GM18870 (cell line): ENCODE measurements around the gene MACF1.

Experiments used
- ATAC-seq: cut with Tn5 transposase; IDR thresholded peaks from one replicate; pipeline ENCODE4 v1.9.1; 2021; ENCODE audit warnings: moderate library complexity; ENCODE audit not compliant: unreplicated experiment

The MACF1 gene

DNA sequence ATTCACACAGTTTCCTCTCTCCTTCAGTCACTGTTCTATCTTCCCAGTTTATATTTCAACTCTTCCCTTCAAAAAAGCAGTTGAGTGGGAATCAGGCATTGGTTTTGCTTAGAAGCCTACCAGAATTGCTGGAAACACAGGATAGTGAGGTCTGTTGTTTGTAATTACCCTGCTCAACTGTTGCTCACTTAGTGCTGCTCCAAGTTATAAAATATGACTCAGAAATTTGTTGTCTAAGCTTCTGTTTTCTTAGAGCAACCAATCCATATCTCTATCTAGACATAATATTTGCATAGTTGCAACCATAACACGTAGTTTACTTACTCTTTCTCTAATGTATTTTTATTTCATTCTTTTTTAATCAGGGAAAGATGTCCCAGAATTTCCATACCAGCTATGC, 87.9 kb downstream of the MACF1 start:
- ATAC-seq = no peak

DNA sequence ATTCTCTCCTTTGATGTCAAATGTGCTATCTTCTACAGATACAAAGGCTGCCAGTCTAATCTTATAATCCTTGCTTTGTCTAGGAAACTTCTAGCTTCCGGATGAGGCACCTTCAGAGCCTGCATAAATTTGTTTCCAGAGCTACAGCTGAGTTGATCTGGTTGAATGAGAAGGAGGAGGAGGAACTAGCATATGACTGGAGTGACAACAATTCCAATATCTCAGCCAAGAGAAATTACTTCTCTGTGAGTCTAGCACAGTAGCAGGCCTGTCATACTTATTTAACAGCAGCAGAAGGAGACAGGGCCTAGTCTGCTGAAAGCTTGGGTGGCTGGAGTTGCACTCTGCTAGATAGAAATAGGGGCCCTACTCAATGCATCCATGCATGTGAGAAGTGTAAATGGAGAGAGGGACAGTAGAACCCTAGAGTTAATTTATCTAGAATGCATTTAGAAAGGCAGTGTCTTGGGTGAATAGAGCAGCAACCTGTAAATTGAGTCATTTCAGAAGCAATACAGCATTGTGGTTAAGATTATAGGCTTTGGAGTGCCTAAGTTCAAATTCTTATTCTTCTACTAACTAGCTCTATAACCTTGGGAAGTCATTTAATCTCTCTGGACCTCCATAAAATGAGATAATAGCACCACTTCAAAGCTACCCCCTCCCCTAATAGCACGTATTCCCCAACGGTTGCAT, 89.0 kb downstream of the MACF1 start:
- ATAC-seq = no peak

DNA sequence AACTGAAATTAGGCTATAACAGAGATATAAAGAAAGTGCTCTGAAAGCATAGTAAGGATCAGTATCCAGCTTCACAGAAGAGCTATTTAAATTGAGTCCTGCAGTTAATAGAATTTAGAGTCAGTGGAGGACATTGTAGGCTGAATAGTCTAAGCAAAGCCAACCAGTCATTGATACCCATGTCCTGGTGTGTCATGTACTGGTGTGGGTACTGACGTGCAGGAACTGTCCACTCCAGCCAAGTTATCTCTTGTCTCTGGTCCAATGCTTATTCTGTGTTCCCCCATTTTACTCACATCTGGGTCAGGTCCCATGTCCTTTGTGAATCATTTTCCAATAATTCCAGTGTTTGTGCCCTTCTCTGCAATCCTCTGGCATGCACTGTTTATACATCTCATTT, 90.0 kb downstream of the MACF1 start:
- no peak for ATAC-seq

- no peak for ATAC-seq
These were observed 91.4 kb downstream of the MACF1 start for GRCh38 chr1:39295901-39296300.

- ATAC-seq = no peak
These were observed 93.1 kb downstream of the MACF1 start for GRCh38 chr1:39297551-39297950.

DNA sequence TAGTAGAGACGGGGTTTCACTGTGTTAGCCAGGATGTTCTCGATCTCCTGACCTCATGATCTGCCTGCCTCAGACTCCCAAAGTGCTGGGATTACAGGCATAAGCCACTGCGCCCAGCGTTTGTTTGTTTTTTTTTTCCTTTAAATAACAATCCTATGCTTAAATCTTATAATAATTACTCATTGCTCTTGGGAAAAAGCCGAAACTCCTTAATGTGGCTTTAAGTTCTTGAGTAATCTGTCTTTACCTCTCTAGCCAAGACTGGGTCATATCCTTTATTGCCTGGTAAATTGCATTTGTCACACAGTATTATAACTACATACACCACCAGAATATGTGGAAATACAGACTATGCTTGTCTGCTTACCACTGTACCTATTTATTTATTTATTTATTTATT, 97.1 kb downstream of the MACF1 start:
- no peak for ATAC-seq

DNA sequence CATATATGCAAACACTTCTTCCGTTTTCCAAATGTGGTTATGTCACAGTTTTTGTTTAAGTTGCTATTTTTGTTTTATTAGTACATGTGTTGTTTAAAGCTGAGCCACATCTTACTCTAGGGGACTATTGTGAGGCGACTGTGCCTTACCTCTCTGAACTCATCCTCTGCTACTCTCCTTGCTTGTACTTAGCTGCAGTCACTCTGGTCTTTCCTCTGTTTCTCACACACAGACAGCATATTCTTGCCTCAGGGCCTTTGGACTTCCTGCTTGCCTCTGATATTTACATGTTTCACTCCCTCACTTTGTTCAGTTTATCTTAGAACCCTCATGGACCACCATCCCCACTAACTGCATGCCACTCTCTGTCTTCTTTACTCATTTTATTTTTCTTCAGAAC, 101.1 kb downstream of the MACF1 start:
- ATAC-seq = no peak

GRCh38 chr1:39310015-39310414, 105.5 kb downstream of the MACF1 start:
- no peak for ATAC-seq

- no peak for ATAC-seq
These were observed 106.2 kb downstream of the MACF1 start for GRCh38 chr1:39310691-39311090.

DNA sequence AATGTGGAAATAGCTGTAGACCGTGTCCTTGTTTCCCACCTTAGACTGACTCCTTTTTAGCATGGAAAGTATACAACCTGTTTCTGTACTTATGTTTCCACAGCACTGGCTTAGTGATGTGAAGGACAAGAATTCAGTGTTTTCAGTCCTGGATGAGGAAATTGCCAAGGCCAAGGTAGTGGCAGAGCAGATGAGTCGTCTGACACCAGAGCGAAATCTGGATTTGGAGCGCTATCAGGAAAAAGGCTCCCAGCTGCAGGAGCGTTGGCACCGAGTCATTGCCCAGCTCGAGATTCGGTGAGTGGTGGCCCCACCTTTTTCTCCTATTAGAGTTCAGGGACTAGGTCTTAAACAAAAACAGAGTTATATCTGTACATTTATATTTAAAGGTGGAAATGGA, 112.6 kb downstream of the MACF1 start:
- ATAC-seq = no peak

DNA sequence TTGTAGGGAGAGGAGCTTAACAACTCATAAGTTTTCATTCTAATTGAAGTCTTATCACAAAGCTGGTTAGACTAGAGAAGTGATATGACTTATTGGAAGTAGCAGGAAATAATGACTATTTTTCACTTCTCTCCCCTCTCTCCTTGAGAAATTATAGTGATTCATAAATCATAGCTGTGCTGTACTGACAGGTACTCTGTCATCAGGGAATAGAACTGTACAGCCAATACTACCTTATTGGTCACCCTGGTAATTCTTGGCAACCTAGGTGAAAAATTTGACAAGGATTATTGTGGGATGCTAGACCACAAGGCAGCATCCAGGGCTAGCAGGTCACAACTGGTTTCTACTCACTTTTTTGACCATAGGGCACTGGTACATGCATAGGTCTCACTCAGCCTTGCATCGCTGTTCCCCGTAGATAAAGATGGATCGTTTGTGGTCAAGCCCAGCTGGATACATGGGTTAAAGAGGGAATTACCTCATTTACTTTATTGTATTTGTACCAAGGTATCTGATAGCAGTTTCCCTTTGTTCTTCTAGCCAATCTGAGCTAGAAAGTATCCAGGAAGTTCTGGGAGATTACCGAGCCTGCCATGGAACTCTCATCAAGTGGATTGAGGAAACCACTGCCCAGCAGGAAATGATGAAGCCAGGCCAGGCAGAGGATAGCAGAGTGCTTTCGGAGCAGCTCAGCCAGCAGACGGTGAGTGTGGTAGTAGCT, 113.6 kb downstream of the MACF1 start:
- ATAC-seq = no peak

- no peak for ATAC-seq
These were observed 117.5 kb downstream of the MACF1 start for GRCh38 chr1:39321979-39322378.

DNA sequence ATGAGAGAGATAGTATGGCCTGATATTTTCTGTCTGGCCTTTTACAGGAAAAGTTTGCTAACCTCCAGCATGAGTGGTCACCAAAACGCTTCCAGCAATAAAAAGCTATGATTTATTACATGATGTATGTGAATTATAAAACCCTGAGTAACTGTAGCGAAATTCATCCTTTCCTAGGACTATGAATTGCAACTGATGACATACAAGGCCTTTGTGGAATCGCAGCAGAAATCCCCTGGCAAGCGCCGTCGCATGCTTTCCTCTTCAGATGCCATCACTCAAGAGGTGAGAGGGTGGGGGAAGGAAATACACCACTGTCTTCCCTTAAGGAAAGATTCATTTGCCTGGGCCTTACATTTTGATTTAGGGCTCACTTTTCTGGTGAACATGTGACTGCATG, 117.9 kb downstream of the MACF1 start:
- no peak for ATAC-seq

- no peak for ATAC-seq
These were observed 120.4 kb downstream of the MACF1 start for GRCh38 chr1:39324888-39325287.

DNA sequence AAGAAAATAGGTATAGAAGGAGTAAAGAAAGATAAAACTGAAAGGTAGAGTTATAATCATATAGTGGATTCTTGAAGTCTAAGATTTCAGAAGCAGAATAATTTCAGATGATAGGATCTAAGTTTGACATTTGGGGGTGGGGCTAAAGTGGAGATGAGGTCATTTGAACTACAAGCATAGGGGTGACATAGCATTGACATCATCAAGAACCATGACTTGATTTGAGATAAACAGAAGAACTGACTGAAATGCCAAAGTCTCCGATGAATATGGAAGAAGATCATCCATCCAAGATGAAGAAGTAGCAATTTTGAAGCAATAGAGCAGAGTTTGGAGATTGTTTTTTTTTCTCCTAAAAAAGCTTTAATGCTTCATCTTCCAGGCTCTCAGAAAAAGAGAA, 122.3 kb downstream of the MACF1 start:
- no peak for ATAC-seq

GRCh38 chr1:39328095-39328494, 123.6 kb downstream of the MACF1 start:
- ATAC-seq = no peak

DNA sequence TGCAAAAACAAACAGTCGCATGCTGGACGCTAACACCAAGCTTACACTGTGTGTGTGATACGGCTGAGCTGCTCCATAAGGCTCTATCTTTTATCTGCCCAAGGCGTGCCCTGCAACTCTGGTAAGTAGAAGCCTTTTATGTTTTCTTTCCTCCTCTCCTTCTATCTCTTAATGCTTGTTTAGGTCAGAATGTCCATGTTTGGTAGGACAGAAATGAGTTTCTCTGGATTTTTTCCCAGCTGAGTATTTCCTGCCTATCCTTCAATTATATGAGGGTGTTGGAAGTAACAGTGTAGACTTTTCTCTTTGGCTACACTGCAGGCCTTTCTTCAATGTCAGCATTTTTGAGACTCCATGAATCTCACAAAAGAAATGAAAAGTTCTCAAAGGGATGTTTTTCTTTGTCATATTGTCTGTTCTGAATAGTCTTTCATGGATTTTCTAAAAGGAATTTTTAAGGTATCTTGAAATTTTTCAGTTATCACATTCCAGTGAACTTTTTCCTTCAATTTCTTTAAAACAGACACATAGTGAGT, 124.2 kb downstream of the MACF1 start:
- ATAC-seq = no peak

GRCh38 chr1:39331647-39332046, 127.2 kb downstream of the MACF1 start:
- no peak for ATAC-seq

DNA sequence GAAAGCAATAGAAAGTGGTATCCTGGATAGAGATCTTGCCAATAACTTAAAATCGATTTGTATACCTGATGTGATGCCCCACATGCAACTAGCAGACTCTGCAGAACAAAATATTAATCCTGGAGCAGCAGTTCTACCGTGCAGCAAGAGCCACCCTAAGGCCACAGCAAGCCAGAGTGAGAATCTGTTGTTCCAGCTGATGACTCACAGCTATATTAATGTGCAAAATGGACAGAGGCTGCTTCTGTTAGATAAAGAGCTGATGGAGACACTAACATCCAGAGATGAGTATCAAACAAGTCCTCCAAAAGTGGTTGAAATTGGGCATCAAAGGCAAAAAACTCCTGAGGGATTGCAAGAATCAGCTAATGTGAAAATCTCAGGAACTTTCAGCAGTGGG, 127.8 kb downstream of the MACF1 start:
- no peak for ATAC-seq

DNA sequence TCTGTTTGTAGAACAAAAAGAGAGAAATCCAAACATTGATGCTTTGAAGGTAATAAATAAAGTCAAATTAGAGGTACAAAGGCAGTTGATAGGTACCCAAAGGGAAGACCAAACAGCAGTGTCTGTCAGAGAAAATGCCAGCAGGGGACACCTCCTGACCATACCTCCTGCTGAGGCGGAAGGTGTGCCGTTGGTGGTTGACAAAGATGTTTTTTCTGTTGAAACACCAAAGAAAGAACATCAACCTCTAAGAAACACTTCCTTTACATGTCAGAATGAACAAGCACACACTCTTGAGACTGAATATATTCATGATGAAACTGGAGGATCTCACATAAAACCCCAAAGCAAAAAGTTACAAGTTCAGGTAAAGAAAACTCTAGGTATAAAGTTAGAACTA, 128.3 kb downstream of the MACF1 start:
- no peak for ATAC-seq

- ATAC-seq = no peak
These were observed 128.8 kb downstream of the MACF1 start for GRCh38 chr1:39333296-39333695.

DNA sequence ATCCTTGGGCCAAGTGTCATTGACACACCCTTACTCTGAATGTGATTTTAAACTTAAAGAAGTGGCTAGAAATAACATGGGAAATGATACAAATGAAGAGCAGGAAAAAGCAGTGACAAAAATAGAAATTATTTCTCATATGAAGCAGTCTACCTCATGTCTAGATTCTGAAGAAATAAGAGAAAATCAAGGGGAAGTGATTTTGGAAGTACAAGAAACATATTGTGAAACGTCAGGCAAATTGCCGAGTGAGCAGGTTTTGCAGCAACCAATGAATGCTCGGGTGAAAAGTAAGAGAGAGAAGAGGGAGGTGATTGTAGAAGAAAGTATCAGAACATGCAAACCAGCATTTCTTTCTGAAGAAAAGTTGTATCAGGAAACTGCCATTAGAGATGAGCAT, 130.7 kb downstream of the MACF1 start:
- no peak for ATAC-seq

- no peak for ATAC-seq
These were observed 132.6 kb downstream of the MACF1 start for GRCh38 chr1:39337067-39337466.
